HG02623 (cell line): ENCODE measurements around the gene TMEM123.
A peak's percentile ranks its signal among the peaks of the same experiment; 100 is the strongest.

Experiments used
- ATAC-seq: cut with Tn5 transposase; IDR thresholded peaks from one replicate; pipeline ENCODE4 v1.9.1; 2021; ENCODE audit warnings: moderate library complexity; ENCODE audit not compliant: unreplicated experiment

TMEM123 gene, protein sequence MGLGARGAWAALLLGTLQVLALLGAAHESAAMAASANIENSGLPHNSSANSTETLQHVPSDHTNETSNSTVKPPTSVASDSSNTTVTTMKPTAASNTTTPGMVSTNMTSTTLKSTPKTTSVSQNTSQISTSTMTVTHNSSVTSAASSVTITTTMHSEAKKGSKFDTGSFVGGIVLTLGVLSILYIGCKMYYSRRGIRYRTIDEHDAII

DNA sequence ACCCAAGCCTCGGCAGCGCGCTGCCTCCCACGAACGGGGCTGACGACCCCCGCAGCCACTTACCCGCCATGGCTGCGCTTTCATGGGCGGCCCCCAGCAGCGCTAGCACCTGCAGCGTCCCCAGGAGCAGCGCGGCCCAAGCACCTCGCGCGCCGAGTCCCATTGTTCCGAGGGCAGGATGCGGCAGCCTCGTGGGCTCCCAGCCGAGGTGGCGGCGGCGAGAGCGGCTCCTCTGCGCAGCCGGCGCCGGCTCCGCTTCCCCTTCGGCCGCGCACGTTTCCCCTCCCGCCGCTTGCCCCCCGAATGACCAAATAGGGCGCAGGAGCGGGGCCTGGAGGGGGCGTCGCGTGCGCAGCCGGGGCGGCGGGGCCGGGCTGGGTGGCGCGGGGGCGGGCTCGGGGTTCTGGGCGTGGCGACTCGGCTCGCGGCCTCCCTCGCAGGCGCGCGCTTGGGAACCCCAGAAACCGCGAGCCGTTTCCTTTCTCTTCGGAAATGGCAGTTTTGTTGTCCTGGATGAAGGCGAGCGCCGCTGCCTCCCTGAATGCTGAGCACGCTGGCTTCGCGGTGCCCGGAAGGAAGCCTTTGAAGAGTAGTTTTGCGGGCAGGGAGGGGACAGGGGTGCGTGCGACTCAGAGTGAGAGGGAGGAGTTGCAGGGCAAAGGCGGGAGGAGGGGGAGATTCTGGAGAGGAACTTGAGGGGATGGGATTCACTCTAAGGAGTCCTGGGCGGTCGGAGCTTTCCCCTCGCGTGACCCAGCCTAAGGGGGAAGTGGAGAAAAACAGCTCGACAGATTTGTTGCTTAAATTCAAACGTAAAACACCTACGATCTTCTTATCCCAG lies at the start of gene TMEM123:
Gene TMEM123, minus strand, starts transcription at position 305 of the 841 bp plus-strand sequence. Its CDS starts 142 bp downstream, at position 163.
- ATAC-seq = peak; percentile 61

- ATAC-seq = no peak
Measured at GRCh38 chr11:102500829-102501228, 48.3 kb upstream of the TMEM123 start.

DNA sequence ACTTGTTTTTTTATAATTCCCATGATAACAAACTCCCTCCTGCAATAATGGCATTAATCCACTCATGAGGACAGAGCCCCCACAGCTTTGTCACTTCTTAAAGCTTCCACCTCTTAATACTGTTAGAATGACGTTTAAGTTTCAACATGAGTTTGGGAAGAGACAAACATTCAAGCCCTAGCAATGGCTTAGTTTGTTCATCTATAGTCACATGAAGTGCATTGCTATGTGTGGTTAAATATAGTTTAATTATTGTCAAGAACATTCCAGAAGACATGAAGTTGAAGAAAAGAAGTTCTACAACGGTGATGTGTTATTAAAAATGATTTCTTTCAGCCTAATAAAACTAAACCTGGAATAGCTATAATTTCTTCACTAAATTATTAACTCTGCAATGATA lies 47.4 kb upstream of the TMEM123 start:
- no peak for ATAC-seq

- ATAC-seq = no peak
Measured at GRCh38 chr11:102499151-102499550, 46.6 kb upstream of the TMEM123 start.

- ATAC-seq = no peak
Measured at GRCh38 chr11:102497061-102497460, 44.5 kb upstream of the TMEM123 start.

- ATAC-seq = peak; percentile 89
Measured at GRCh38 chr11:102495161-102496042, 42.8 kb upstream of the TMEM123 start.

DNA sequence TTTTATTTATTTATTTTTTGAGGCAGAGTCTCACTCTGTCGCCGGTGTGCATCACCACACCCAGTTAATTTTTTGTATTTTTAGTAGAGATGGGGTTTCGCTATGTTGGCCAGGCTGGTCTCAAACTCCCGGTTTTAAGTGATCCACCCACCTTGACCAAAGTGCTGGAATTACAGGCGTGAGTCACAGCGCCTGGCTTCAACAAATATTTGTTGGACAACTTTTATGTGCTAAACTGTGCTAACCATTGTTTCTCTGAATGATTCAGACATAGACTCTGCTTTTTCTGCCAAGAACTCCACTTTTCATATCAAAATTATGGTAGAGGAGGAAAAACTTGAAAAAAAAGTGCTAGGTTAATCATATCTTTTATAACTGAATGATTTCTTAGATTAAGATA lies 41.7 kb upstream of the TMEM123 start:
- no peak for ATAC-seq

DNA sequence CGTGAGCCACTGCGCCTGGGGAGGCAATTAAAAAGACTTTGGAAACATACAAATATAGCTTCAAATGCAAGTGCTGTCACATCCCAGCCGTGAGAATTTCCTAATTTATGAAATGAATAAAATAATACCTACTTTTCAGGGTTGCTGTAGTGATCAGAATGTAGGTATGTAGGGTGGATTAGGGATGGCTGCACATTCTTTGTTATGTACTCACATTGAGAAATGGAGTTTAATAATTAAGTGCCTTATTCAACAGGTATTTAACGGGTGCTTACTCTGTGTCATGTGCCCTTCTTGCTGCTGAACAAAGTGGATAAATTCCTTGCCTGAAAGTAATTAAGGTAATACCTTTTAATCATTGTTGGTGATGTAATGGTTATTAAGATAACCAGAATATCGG lies 41.0 kb upstream of the TMEM123 start:
- no peak for ATAC-seq

DNA sequence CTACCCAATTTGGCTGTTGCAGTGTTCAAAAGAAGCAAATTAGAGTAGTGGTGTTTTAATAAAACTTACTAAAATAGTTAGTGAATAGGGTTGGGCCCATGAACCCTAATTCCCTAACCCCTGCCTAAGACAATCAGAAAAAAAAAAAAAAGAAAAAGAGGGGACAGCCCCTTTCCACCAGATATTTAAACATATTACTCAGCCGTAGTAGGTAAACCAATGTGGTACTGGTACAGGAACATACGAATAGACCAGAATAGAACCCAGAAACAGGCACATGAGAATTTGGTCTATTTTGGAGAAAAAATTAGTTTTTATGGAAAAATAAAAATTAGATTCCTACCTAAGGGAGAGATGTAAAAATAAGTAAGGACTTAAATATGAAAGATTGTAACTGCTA lies 39.4 kb upstream of the TMEM123 start:
- ATAC-seq = no peak

DNA sequence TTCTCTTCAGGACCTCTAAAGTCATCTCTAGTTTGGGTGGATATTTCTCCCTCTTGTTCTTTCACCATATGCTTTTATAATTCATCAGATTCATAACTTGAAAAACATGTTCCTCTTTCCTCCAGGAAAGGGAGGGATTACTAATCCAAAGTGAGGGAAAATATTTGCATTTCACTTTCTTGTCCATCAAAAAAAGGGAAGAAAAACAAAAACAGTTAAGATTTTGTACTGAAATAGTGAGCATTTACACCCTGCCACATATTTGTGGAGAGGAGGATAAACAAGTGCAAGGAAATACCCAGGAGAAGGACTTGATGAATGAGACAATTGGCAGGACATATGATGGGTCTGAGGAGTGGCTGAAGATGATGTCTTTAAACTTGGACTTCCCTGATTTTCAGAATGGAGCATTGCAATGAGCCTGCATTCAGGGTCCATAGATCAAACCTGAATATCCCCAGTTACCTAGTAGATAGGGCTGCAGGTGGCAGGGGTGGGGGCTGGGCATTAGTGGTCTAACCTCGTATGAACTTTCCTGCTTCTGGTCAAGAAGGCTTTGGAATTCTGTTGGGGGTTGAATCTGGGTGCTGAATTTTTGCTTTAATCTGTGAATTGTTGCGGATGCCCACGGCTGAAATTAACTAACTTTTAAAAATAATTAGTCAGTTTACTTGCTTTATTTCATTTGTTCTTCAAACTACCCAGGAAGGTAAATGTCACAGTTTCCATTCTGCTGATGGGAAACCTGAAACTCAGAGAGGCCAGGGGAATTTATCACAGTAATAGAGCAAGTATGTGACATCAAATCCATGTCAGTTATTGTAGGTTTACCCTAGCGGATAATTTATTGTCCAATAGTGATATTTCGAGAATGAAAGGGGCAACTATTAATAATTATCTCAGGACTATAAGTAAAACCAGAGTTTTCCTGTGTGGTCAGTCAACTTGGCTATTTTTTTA lies 36.9 kb upstream of the TMEM123 start:
- ATAC-seq = no peak

DNA sequence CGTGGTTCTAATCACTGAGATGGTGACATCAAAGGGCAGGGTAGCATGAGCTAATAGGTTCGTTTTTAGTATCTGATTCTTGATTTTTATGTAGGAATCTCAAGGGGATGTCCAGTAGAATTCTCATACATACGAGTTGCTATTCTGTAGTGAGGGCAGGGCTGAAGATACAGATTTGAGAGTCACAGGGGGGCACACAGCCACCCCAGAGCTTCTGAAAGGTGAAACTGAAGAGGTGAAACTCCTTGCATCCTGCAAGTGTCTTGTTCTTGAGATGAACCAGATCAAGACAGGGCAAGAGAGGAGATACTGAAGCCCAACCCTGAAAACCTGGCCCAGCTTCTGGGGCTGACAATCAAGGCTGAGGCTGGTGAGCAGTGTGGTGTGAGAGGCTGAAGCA lies 35.6 kb upstream of the TMEM123 start:
- ATAC-seq = peak; percentile 69

DNA sequence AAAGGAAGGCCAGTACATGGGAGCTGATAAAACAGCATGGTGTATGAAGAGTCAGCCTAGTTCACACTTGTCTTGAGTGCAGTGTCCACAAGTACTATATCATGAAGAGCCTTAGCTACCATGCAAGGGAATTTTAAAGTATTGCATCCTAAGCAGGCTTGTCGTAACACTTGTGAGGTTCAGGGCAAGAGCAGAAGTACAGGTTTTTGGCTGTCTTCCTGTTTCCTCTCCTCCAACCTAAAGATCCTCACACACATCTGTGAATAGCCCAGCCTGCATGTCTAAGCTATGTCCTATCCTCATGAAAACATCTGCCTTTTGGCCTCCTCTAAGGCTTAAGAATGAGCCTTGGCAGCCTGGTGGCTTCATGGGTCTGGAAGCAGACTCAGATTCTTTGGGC lies 34.6 kb upstream of the TMEM123 start:
- no peak for ATAC-seq

DNA sequence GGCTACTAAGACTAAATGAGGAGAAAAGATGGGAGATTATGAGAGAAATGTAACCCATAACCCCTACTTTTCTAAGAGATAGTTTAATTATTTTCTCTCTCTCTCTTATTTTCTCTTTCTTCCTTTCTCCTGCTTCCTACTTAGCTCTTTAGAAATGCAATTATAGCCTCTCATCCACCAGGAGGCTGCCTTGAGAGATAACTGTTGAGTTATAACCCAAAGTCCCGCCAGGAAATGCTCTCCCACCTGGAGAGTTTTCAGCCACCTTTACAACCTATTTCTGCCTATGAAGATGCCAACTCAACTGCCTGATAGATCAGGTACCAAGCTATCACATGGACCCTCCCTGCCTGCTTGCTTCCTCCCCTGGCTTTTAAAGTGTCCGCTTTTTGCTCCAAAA lies 34.0 kb upstream of the TMEM123 start:
- no peak for ATAC-seq

- no peak for ATAC-seq
Measured at GRCh38 chr11:102485095-102485722, 32.6 kb upstream of the TMEM123 start.

DNA sequence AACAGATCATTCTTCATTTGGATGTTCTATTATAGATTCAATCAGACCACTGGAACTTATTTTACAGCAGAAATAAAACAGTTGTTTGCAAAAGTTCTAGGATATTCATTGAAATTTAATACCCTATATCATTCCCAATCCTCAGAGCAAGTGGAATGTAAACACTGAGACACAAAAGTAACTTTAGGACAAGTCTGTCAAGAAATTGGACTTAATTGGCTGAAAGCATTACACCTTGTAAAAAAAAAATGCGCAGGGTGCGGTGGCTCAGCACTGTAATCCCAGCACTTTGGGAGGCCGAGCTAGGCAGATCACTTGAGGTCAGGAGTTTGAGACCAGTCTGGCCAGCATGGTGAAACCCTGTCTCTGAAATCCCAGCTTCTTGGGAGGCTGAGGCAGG lies 29.9 kb upstream of the TMEM123 start:
- ATAC-seq = no peak

DNA sequence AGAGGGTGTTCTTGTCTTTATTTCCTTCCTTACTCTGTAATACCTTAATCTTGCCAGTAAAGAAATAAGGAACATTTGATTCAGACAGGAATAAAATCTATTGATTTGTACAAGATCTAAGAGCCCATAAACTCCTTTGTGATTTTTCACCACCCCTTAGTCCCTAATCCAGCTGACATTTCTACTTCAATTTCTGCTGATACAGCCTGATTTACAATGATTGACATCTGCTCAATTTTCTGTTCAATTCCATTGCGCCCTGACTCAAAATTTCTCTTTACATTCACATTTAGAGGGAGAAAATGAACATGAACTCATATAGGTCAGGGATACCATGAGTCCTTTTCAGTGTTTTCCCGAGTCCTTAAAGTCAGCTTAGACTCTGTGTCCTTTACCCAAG lies 27.2 kb upstream of the TMEM123 start:
- no peak for ATAC-seq

GRCh38 chr11:102478673-102479299 lies 26.2 kb upstream of the TMEM123 start:
- no peak for ATAC-seq

DNA sequence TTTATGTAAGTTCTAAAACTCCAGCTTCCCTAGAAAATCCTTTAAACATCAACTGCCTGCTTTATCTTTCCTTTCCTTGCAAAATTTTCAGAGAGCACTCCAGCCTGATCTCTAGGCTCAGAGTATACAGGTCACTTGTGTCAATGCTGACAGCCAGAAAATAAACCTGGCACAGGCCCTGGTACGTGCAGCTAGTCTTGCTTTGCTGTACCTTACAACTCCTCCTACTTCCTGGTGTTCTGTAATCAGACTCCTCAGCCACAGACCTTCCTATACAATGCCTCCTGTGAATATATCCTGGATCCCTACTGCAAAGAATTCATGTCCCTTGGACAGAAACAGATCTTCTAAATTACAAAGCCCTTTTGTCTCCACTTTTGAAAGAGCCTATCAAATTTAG lies 24.2 kb upstream of the TMEM123 start:
- ATAC-seq = no peak

DNA sequence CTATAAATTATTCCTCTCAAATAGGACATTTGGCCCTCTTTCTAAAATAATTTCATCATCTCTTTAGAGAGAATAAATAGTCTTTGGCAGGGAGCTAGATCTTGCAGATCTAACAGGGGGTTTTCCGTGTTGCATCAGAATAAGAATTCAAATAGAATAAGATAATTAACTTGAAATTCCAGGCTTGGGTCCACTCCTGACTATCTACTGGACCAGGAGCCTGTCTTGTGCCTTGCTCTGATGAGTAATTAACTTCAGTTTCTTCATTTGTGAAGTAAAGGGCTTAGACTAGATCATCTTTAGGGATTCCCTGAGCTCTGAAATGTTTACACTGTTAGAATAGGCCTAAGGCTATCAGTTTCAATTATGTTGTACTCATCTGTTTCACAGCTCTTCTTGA lies 23.5 kb upstream of the TMEM123 start:
- no peak for ATAC-seq
